HEK293 (cell line): ENCODE results near the gene RAB22A.

ENCODE experiments used
- TF ChIP-seq, protein P1 (sequence below): fragments of 450-650 bp; formaldehyde crosslinking; IDR thresholded peaks from 2 replicates; pipeline ENCODE4 v1.5.1; 2016; ENCODE audit warnings: missing biosample characterization, missing genetic modification characterization
- TF ChIP-seq, protein P2 (sequence below): fragments of 450-650 bp; formaldehyde crosslinking; IDR thresholded peaks from 2 replicates; pipeline ENCODE4 v1.5.1; 2016; ENCODE audit warnings: missing biosample characterization, missing genetic modification characterization

DNA sequence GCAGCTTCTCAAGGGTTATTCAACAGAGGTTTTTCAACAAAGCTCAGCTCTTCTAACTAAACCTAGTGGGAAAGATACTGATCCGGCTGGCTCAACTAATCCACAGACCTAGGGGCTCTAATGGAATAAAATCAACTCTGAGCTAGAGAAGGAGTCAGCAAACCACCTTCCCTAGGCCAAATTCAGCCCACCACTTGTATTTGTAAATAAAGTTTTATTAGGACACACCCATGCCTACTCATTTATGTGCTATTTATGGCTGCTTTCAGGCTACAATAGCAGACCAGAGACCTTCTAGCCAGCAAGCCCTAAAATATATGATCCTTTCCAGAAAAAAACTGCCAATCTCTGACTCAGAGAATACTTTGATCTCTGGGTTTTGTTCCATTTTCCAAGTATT lies 6.0 kb upstream of the RAB22A start:
- TF ChIP-seq, protein P1, sequence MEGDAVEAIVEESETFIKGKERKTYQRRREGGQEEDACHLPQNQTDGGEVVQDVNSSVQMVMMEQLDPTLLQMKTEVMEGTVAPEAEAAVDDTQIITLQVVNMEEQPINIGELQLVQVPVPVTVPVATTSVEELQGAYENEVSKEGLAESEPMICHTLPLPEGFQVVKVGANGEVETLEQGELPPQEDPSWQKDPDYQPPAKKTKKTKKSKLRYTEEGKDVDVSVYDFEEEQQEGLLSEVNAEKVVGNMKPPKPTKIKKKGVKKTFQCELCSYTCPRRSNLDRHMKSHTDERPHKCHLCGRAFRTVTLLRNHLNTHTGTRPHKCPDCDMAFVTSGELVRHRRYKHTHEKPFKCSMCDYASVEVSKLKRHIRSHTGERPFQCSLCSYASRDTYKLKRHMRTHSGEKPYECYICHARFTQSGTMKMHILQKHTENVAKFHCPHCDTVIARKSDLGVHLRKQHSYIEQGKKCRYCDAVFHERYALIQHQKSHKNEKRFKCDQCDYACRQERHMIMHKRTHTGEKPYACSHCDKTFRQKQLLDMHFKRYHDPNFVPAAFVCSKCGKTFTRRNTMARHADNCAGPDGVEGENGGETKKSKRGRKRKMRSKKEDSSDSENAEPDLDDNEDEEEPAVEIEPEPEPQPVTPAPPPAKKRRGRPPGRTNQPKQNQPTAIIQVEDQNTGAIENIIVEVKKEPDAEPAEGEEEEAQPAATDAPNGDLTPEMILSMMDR (tag by site-specific recombination): no peak
- TF ChIP-seq, protein P2, sequence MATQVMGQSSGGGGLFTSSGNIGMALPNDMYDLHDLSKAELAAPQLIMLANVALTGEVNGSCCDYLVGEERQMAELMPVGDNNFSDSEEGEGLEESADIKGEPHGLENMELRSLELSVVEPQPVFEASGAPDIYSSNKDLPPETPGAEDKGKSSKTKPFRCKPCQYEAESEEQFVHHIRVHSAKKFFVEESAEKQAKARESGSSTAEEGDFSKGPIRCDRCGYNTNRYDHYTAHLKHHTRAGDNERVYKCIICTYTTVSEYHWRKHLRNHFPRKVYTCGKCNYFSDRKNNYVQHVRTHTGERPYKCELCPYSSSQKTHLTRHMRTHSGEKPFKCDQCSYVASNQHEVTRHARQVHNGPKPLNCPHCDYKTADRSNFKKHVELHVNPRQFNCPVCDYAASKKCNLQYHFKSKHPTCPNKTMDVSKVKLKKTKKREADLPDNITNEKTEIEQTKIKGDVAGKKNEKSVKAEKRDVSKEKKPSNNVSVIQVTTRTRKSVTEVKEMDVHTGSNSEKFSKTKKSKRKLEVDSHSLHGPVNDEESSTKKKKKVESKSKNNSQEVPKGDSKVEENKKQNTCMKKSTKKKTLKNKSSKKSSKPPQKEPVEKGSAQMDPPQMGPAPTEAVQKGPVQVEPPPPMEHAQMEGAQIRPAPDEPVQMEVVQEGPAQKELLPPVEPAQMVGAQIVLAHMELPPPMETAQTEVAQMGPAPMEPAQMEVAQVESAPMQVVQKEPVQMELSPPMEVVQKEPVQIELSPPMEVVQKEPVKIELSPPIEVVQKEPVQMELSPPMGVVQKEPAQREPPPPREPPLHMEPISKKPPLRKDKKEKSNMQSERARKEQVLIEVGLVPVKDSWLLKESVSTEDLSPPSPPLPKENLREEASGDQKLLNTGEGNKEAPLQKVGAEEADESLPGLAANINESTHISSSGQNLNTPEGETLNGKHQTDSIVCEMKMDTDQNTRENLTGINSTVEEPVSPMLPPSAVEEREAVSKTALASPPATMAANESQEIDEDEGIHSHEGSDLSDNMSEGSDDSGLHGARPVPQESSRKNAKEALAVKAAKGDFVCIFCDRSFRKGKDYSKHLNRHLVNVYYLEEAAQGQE (tag by site-specific recombination): no peak
